Kidney epithelial cell (primary cell): ENCODE results near the gene NVL. TPM values are rescaled to one million over a fixed set of nuclear protein-coding genes. Genes with fewer than 3 reads are reported as not detected.

Experiments
- DNase-seq: peaks from one replicate; pipeline ENCODE4 v3.0.0-alpha.2; 2010; ENCODE audit warnings: low read depth
- H3K27me3 ChIP-seq: 2 replicates; pipeline ENCODE4 v1.6.0; 2011; ENCODE audit warnings: low read length; ENCODE audit not compliant: control insufficient read depth, insufficient read depth
- H3K36me3 ChIP-seq: 2 replicates; pipeline ENCODE4 v1.5.1; 2011; ENCODE audit warnings: low read length; ENCODE audit not compliant: control insufficient read depth, insufficient read depth
- H3K4me3 ChIP-seq: 2 replicates; pipeline ENCODE4 v1.5.1; 2011; ENCODE audit warnings: low read depth, mild to moderate bottlenecking, control low read depth, low read length
- CTCF ChIP-seq: IDR thresholded peaks from 2 replicates; pipeline ENCODE4 v1.5.1; 2011; ENCODE audit warnings: mild to moderate bottlenecking, moderate library complexity, low read length, control low read depth, inconsistent platforms; ENCODE audit not compliant: insufficient read depth, poor library complexity, severe bottlenecking
- total RNA-seq: library from RNA; depleted of rRNA; stranded (reverse); fragments of >200 nt; gene quantifications from 2 replicates; pipeline ENCODE4 v1.2.3, GENCODE V29; 2015

NVL gene
- total RNA-seq, 1 donor from 2014 or later, result 26.1 TPM

GRCh38 chr1:224245188-224245587 lies 84.8 kb downstream of the NVL start:
- no peaks in the 10 kb centered on the region for H3K36me3 ChIP-seq
- H3K4me3 ChIP-seq, result no peak overlapping the region
- H3K27me3 ChIP-seq, result no peaks in the 10 kb centered on the region
- no peak for TF ChIP-seq CTCF
- no peak for DNase-seq

GRCh38 chr1:224238756-224239155 lies 91.2 kb downstream of the NVL start:
- no peaks in the 10 kb centered on the region for H3K36me3 ChIP-seq
- no peaks in the 10 kb centered on the region for H3K27me3 ChIP-seq
- H3K4me3 ChIP-seq, result no peak overlapping the region
- no peak for TF ChIP-seq CTCF
- DNase-seq, result no peak

GRCh38 chr1:224238212-224238611 lies 91.8 kb downstream of the NVL start:
- DNase-seq, result no peak
- no peak for TF ChIP-seq CTCF
- H3K36me3 ChIP-seq, result no peaks in the 10 kb centered on the region
- no peaks in the 10 kb centered on the region for H3K27me3 ChIP-seq
- H3K4me3 ChIP-seq, result no peak overlapping the region

DNA sequence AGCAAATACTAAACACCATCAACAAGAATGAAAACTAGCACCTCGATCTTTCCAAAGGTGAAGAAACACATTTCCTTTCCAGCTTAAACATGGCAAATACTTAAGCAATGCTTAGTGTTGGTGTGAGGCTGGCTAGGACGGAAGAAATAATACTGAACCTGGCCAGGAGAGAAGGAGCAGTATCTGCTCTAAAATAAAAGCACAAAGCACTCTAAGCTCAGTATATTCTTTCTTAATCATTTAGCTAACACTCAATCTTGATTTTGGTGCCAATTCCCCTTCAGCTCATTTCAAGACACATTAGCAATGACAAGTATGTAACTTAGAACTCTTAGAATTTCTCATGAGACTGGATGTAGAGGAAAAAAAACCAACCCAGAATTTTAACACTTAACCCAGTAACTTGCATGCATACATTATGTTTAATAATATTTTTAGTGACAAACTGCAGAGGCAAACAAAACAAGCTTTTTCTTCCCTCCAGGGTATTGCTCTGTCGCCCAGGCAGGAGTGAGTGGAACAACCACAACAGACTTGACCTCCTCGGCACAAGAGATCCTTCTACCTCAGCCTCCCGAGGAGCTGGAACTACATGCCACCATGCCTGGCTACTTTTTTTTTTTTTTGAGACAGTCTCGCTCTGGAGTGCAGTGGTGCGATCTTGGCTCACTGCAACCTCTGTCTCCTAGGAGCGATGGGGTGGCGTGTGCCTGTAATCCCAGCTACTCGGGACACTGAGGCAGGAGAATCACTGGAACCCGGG lies 92.7 kb downstream of the NVL start:
- Histone ChIP-seq H3K36me3 (no peaks in the 10 kb centered on the region), H3K4me3 (no peak overlapping the region), H3K27me3 (no peaks in the 10 kb centered on the region)

GRCh38 chr1:224235813-224236493 lies 94.0 kb downstream of the NVL start:
- DNase-seq, result no peak
- Histone ChIP-seq H3K4me3 (no peak overlapping the region), H3K36me3 (no peaks in the 10 kb centered on the region), H3K27me3 (no peaks in the 10 kb centered on the region)
- TF ChIP-seq CTCF, result no peak

More for the DNA sequence above, 92.7 kb downstream of the NVL start:
- TF ChIP-seq CTCF, result no peak
- DNase-seq, result no peak
